ENCODE measurements around the gene CPPED1. TPM values are rescaled to one million over a fixed set of nuclear protein-coding genes. Genes with fewer than 3 reads are reported as not detected.

The CPPED1 gene
- total and polyA plus RNA-seq, 2 of the 4 experiments (the other 2 are of a cell fraction), result 5.1 to 6.5 TPM

DNA sequence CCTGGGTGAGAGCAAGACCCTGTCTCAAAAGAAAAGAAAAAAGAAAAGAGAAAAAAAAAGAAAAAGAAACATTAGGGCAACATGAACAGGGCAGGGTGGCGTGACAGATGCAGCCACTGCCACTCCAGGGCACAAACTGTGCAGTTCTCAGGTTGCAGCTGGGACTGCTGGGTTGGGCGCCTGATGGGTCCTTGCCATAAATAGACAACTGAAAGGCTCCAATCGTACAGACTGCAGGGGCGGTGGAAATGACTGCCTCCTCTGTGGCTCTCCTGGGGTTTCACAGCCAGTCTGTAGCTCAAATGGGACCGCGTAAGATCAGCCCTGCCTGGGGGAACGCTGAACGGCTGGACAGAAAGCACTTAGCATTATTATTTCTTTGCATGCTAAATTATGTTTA lies 130.7 kb downstream of the CPPED1 start:
- in situ Hi-C loops (cut with MboI; ENCODE audit: low sequenced_read_pairs) (no loop called here), dilution Hi-C loops (cut with HindIII; ENCODE audit: low sequenced_read_pairs, unreplicated experiment) (no loop called here), intact Hi-C loops (cut with micrococcal nuclease) (loop anchor here (10.0 kb wide), 1 partner anchor 152 kb away; no protein-coding TSS in a partner anchor)
- Histone ChIP-seq H3K23ac (ENCODE audit: low read depth, low read length) (no peak overlapping the region), H4K8ac (ENCODE audit: low read depth in 2 of 2, low read length in 2 of 2) (no peak overlapping the region), H2AK9ac (replicated peaks; ENCODE audit: low read depth, low read length, poor library complexity) (no peak overlapping the region), H4K20me1 (ENCODE audit: insufficient read depth, low read length) (no peaks in the 10 kb centered on the region), H2AK5ac (ENCODE audit: low read depth, low read length) (no peak overlapping the region), H3K27me3 (ENCODE audit: control insufficient read depth, insufficient read depth, low read length) (no peaks in the 10 kb centered on the region), H2BK15ac (ENCODE audit: low read depth, low read length) (no peak overlapping the region), H2BK120ac (ENCODE audit: low read depth, low read length) (no peak overlapping the region), H4K91ac (ENCODE audit: insufficient read depth, low read depth, low read length) (no peak overlapping the region), H2BK5ac (ENCODE audit: low read depth, low read length, poor library complexity, severe bottlenecking) (no peak overlapping the region), H4K5ac (ENCODE audit: low read depth, low read length) (no peak overlapping the region), H3K9ac (ENCODE audit: low read depth, low read length) (no peak overlapping the region), H3K18ac (ENCODE audit: low read depth, low read length) (no peak overlapping the region), H3K4me2 (ENCODE audit: low read depth, low read length) (no peak overlapping the region), H3K9me3 (ENCODE audit: control insufficient read depth, insufficient read depth, low read length) (no peaks in the 10 kb centered on the region), H3K4me3 (ENCODE audit: insufficient read depth, low read depth, low read length) (no peak overlapping the region), H3K56ac (ENCODE audit: extremely low read depth, insufficient read depth, low read length) (no peak overlapping the region), H3K79me1 (ENCODE audit: low read depth in 1 of 2, low read length in 2 of 2) (no peaks in the 10 kb centered on the region), H3K4ac (ENCODE audit: low read depth, low read length) (no peak overlapping the region), H3K4me1 (ENCODE audit: control insufficient read depth, insufficient read depth, low read length) (no peaks in the 10 kb centered on the region; the same call in 1 of the 2 replicates), H3K9me1 (ENCODE audit: insufficient read depth, low read length) (0 out of 2 replicates have a peak, but pooled peaks cover 3% of the 10 kb centered on the region), H2AFZ (replicated peaks; ENCODE audit: low read length, poor library complexity) (no peak overlapping the region), H3K14ac (replicated peaks; ENCODE audit: low read depth, low read length) (no peak overlapping the region), H3K27ac (ENCODE audit: insufficient read depth, low read length) (no peak overlapping the region), H2BK20ac (ENCODE audit: low read depth, low read length) (no peak overlapping the region), H3K36me3 (ENCODE audit: control insufficient read depth, insufficient read depth, low read length) (no peaks in the 10 kb centered on the region)
- 88% methylated on average over 3 of the region's 8 CpGs; no CpG with 5 or more reads in 1 of the 2 experiments for WGBS, 2 experiments (ENCODE audit: extremely low coverage in 2 of 2, insufficient read length in 1 of 2)
- POLR2A ChIA-PET (ENCODE audit: unreplicated experiment), result no interaction called here
- no peak for DNase-seq
- ATAC-seq (ENCODE audit: low read depth), result no peak
- no TSS peak for BruUV-seq (replicated peaks)
- CTCF ChIA-PET, result interaction anchor here (0.6 kb wide), 1 partner anchor 190 kb away, joined by 4 read pairs; no protein-coding TSS in a partner anchor
- TF ChIP-seq, protein P1, sequence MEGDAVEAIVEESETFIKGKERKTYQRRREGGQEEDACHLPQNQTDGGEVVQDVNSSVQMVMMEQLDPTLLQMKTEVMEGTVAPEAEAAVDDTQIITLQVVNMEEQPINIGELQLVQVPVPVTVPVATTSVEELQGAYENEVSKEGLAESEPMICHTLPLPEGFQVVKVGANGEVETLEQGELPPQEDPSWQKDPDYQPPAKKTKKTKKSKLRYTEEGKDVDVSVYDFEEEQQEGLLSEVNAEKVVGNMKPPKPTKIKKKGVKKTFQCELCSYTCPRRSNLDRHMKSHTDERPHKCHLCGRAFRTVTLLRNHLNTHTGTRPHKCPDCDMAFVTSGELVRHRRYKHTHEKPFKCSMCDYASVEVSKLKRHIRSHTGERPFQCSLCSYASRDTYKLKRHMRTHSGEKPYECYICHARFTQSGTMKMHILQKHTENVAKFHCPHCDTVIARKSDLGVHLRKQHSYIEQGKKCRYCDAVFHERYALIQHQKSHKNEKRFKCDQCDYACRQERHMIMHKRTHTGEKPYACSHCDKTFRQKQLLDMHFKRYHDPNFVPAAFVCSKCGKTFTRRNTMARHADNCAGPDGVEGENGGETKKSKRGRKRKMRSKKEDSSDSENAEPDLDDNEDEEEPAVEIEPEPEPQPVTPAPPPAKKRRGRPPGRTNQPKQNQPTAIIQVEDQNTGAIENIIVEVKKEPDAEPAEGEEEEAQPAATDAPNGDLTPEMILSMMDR (conservative IDR thresholded peaks at IDR 0.05; ENCODE audit: low read depth, low read length), result no peak
- TF ChIP-seq SMC3 (IDR thresholded peaks at IDR 0.05; ENCODE audit: low read depth, low read length) (no peak), RCOR1 (IDR thresholded peaks at IDR 0.05; ENCODE audit: insufficient replicate concordance, low read length) (no peak), NFE2L2 (IDR thresholded peaks at IDR 0.05; ENCODE audit: low read depth, low read length) (no peak), RFX5 (IDR thresholded peaks at IDR 0.05; ENCODE audit: low read depth, low read length) (no peak), USF2 (IDR thresholded peaks at IDR 0.05; ENCODE audit: low read depth, low read length) (no peak), FOS (IDR thresholded peaks at IDR 0.05; ENCODE audit: low read depth, low read length) (no peak), MAFK (IDR thresholded peaks at IDR 0.05; ENCODE audit: low read depth, low read length) (no peak), CEBPB (IDR thresholded peaks at IDR 0.05; ENCODE audit: low read depth, low read length) (no peak)

All from IMR-90 (cell line).